Stimulated activated naive CD4-positive, alpha-beta T cell (primary cell): ENCODE results near the gene SMIM36.
"Not testable (repeated sequence)": the region's sequence is repeated elsewhere in the genome, so short reads cannot be mapped to it uniquely, and the experiment has no call there.

ENCODE experiments used
- DNase-seq, 6 experiments: peaks; one replicate each; lab custom pipeline; 2025; lab: John Stamatoyannopoulos, UW

The SMIM36 gene

DNA sequence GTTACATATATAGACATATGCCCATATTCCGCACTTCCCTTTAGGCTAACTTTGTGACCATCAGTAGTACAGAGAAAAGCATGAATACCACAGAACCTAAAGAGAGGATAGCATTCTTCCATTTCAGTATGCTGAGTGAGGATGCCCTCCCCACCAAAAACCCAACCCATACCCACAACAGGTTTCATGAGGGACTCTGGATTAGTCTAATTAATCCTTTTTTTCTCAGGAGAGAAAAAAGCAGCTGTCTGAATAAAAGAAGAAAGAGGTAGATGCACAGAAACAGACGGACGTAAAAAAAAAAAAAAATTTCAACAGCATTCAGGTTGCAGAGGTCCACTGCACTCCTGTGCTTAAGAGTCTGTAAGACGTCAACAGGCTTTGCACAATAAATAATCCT is 96.3 kb downstream of the SMIM36 start:
- no peak for DNase-seq

DNA sequence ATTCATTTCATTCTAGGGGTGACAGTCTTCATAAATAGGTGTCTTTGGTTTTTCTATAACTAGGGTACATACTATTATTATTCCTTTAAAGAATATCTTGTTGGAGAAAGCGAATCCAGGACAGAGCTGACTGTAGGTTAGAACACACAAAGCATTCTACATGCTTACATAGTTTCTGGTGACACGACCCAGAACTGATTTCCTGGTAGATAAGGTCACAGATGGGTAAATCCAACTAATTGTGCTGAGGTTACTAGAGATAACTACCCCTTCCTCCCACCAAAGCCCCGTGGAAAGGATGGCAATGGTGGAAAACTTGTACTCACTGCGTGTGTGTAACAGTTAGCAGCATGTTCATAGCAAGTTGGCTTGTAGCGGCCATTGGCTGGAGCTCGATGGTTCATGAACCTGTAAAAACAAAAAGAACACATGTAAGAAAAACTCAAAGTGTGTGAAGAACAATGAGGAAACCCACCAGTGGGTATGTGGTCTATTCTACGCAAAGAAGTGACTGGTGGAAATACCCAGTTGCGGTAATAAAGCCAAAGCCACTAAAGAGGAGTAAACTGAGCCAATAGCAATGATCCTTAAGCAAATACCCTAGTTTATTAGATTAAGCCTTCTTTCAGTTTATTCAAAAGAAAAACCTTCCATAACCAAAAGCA is 97.3 kb downstream of the SMIM36 start:
- DNase-seq = no peak

DNA sequence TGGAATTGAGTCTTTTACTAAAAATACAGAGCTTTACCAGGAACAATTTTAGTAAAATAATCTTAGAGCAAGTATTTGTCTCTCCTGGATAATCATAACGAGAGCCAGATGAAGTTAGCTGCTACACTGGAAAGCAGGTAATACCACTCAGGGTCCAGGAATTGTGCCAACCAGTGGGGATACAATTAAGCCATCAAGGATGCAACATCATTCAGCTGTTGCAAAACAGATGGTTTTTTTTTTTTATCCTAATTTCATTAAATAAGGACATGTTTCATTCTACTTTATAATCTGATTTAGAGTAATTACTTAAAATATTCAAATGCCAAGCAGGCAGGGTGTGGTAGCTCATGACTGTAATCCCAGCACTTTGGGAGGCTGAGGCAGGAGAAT is 99.8 kb downstream of the SMIM36 start:
- DNase-seq = no peak

DNA sequence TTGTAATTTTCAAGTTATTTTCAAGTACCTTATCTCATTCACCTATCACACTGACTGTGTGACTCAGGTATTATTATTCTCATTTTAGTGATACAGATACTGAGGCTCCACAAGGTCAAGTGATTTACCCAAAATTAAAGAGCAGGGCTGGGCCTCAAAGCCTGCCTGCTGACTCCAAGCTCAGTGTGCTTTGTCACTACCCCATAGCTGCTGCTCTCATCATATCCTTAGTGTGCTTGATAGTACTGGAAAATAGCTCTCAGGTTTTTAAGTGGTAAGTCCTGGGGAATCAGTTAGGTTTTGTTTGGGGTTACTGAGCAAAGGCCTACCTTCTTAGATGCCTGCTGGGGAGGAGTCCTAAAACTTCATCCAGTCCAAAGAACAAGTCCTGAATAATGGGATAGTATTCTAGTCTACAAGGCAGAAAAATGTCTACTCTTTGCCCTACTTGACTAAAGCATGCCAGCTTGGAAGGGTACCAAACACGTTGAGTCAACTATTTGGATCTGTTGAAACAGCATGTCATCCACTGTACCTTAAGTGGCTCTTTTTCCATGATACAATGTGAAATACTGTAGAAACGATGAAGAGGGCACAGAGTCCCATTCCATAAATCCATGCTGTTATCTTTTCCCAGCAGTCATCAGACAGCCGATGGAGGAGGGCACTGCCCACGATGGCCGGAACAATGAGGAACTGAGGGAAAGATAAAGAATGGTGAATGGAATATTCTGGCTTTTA is 100.4 kb downstream of the SMIM36 start:
- no peak for DNase-seq

DNA sequence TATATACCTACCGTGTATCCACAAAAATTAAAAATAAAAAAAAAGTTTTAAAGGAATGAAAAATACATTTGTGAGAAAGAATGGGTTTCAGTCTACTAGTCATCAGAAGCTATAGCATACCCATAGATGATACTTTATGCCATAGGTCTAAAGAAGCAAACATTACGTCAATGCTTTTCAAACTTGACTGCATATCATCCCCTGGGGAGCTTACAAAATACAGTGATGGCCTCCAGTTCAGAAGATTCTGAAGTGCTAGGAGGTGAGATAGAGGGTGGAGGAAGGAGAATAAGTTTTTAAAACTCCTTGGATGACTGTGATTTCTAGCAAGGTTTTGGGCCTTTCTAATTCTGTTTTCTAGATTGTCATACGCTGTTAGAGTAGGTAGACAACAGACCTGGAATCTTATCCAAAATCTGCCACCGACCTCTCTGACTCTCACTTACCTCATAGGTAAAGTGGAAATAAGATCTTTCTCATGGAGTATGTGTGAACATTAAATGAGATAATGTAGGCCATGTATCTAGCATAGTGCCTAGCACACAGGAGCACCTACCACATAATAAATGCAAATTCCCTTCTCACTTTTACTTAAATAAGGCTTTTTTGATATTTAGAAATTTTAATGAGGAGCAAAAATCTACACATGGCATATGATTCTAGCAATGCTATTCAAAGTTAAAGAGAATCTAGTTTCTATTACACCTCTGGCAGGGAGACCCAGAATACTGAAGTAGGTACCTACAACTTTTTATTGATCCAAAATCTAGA is 102.0 kb downstream of the SMIM36 start:
- no peak for DNase-seq

GRCh38 chr17:55407641-55408566 is 103.3 kb downstream of the SMIM36 start:
- no peak for DNase-seq

DNA sequence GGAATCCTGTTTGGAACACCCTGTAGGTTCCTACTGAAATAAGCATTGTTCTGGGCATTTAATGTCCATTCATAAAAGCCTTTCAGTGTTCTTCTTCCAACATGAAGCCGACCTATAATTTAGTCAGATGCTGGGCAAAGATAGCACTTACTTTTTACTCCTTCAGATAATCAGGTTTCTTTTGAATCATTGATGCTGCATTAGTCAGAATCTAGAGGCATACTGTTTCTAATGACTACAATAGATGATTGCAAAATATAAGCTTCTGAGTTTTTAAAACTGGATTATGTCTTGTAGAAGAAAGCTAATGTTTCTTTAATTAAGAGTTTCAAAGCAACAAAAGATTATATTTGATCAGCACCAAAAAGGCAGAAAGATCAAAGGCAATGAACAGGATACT is 105.7 kb downstream of the SMIM36 start:
- no peak for DNase-seq

DNA sequence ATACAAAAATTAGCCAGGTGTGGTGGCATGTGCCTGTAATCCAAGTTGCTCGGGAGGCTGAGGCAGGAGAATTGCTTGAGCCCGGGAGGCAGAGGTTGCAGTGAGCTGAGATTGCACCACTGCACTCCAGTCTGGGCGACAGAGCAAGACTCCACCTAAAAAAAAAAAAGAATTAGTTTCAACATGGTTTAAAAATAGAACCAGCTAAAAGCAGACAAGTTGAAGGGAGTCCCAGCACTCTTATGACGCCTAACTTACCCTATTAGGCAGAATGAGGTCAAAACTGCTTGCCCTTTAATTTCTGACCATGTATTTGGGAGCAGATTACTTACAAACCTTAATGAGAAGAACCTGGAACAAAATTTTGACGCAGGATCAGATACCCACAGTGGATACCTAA is 107.1 kb downstream of the SMIM36 start:
- not testable (repeated sequence) for DNase-seq

GRCh38 chr17:55402374-55402773 is 108.9 kb downstream of the SMIM36 start:
- DNase-seq = no peak
